ENCODE data around the gene TEX2. TPM values are rescaled to one million over a fixed set of nuclear protein-coding genes. Genes with fewer than 3 reads are reported as not detected.
"Not testable (repeated sequence)": the region's sequence is repeated elsewhere in the genome, so short reads cannot be mapped to it uniquely, and the experiment has no call there.

Gene TEX2
- polyA plus RNA-seq, 1 of the 3 experiments (the other 2 are of a cell fraction) = 24.0 TPM

DNA sequence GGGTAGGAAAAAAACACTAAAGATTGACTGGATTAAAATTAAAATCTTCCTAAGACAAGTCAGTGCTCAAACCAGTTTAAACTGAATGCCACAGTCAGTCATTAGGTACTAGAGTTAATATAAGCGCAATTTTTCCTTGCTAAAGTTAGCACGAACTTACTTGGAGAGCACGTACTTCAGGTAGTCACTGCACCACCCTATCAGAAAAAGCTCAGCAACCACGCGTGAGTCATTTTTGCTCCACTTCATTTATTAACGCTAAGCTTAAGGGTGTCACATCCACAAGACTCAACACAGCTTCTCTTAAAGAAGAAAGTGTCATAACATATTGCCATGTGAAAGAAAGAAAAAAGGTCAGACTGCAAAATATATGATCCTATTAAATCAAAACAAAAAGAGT lies 53.1 kb downstream of the TEX2 start:
- ChIA-PET POLR2A (no interaction called here), CTCF (interaction anchor here (0.9 to 2.2 kb wide), 2 partner anchors 15 to 27 kb away, joined by 3 to 10 read pairs; no protein-coding TSS in a partner anchor)
- no peaks in the 10 kb centered on the region for H3K9me2 ChIP-seq
- 92% methylated on average over 6 of the region's 6 CpGs for WGBS (ENCODE audit: low lambda C conversion rate)
- TF ChIP-seq ELF1 (IDR thresholded peaks at IDR 0.05) = no peak
- TF ChIP-seq, protein P1, sequence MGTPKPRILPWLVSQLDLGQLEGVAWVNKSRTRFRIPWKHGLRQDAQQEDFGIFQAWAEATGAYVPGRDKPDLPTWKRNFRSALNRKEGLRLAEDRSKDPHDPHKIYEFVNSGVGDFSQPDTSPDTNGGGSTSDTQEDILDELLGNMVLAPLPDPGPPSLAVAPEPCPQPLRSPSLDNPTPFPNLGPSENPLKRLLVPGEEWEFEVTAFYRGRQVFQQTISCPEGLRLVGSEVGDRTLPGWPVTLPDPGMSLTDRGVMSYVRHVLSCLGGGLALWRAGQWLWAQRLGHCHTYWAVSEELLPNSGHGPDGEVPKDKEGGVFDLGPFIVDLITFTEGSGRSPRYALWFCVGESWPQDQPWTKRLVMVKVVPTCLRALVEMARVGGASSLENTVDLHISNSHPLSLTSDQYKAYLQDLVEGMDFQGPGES (IDR thresholded peaks at IDR 0.05; ENCODE audit: low read depth, low read length) = no peak
- no peaks in the 10 kb centered on the region for H3K27me3 ChIP-seq (ENCODE audit: insufficient read depth)
- no peak overlapping the region for H3K4me2 ChIP-seq
- H3K4me3 ChIP-seq (ENCODE audit: low read depth in 2 of 2, low read length in 1 of 2) = no peak overlapping the region
- no peak overlapping the region for H2AFZ ChIP-seq (ENCODE audit: low read depth)
- no peak for DNase-seq
- H3K27ac ChIP-seq (ENCODE audit: low read depth in 2 of 2, low read length in 1 of 2) = no peak overlapping the region
- peaks cover 15 to 28% of the 10 kb centered on the region in 2 experiments for H3K36me3 ChIP-seq (replicated peaks in 1 of 2; ENCODE audit: control insufficient read depth in 1 of 2, insufficient read depth in 2 of 2, low read length in 1 of 2)
- H3K4me1 ChIP-seq (ENCODE audit: control insufficient read depth in 1 of 2, insufficient read depth in 2 of 2, low read depth in 1 of 2, low read length in 1 of 2) = peaks cover 25 to 39% of the 10 kb centered on the region in 2 experiments
- no peaks in the 10 kb centered on the region for H4K20me1 ChIP-seq (ENCODE audit: insufficient read depth)
- peaks cover 89% of the 10 kb centered on the region for H3K79me2 ChIP-seq (ENCODE audit: insufficient read depth)
- H3K9ac ChIP-seq = no peak overlapping the region
- H3K9me3 ChIP-seq = no peaks in the 10 kb centered on the region
- H3F3A ChIP-seq (replicated peaks; ENCODE audit: insufficient read depth) = peaks cover 21% of the 10 kb centered on the region

DNA sequence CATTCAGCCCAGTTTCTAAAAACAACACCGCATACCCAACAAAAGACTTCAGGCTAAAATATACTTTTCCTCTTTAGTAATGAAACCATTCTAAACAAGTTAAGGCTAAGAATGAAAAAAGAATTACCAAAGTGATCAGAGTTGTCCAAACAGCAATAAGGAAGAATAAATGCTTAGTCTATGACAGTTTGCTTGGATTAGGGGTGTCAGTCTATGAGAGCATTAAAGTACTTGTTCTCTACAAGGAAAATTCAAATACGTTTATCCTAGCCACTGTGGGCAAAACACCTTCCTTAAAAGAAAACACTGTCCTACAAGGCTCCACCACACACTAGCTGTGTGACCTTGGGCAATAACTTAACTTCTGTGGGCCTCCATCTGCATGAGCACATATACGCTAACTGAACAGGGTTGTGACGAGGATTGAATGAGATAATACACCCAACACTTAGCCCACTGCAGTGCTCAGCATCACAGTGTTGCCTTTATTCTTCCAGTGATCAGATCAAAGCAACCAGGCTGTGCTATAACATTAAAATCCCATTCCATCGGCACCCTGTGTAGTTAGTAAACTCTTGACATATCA lies 53.6 kb downstream of the TEX2 start:
- H4K20me1 ChIP-seq (ENCODE audit: insufficient read depth) = no peaks in the 10 kb centered on the region
- H3K36me3 ChIP-seq (replicated peaks in 1 of 2; ENCODE audit: control insufficient read depth in 1 of 2, insufficient read depth in 2 of 2, low read length in 1 of 2) = peaks cover 15 to 28% of the 10 kb centered on the region in 2 experiments
- H3K4me3 ChIP-seq (ENCODE audit: low read depth in 2 of 2, low read length in 1 of 2) = no peak overlapping the region
- no peak for DNase-seq
- H3K4me2 ChIP-seq = no peak overlapping the region
- peaks cover 89% of the 10 kb centered on the region for H3K79me2 ChIP-seq (ENCODE audit: insufficient read depth)
- no peak overlapping the region for H3K9ac ChIP-seq
- no peak overlapping the region for H2AFZ ChIP-seq (ENCODE audit: low read depth)
- ChIA-PET CTCF (interaction anchor here (1.2 to 2.2 kb wide), 5 partner anchors 11 to 180 kb away, joined by 3 to 10 read pairs (median 3); no protein-coding TSS in a partner anchor), POLR2A (interaction anchor here (1.1 to 1.3 kb wide), 2 partner anchors 31 to 64 kb away, joined by 3 read pairs; no protein-coding TSS in a partner anchor)
- no peaks in the 10 kb centered on the region for H3K9me3 ChIP-seq
- TF ChIP-seq, protein P2, sequence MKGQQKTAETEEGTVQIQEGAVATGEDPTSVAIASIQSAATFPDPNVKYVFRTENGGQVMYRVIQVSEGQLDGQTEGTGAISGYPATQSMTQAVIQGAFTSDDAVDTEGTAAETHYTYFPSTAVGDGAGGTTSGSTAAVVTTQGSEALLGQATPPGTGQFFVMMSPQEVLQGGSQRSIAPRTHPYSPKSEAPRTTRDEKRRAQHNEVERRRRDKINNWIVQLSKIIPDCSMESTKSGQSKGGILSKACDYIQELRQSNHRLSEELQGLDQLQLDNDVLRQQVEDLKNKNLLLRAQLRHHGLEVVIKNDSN (IDR thresholded peaks at IDR 0.05; ENCODE audit: borderline replicate concordance, low read depth) = no peak
- TF ChIP-seq EP300 (IDR thresholded peaks at IDR 0.05; ENCODE audit: borderline replicate concordance in 1 of 2, low read depth in 1 of 2, low read length in 1 of 2) (no peak), RXRA (IDR thresholded peaks at IDR 0.05; ENCODE audit: borderline replicate concordance, low read depth) (no peak), GATA2 (CRISPR knock-in tag; IDR thresholded peaks at IDR 0.05) (no peak), RCOR1 (IDR thresholded peaks at IDR 0.05; ENCODE audit: low read length) (no peak), MXI1 (IDR thresholded peaks at IDR 0.05; ENCODE audit: low read depth, low read length) (no peak), TEAD4 (IDR thresholded peaks at IDR 0.05; ENCODE audit: borderline replicate concordance, insufficient read depth) (no peak), SIN3A (IDR thresholded peaks at IDR 0.05; ENCODE audit: borderline replicate concordance, low read depth, low read length) (no peak), NRF1 (IDR thresholded peaks at IDR 0.05; ENCODE audit: low read depth, low read length) (no peak), EZH2phosphoT487 (IDR thresholded peaks at IDR 0.05; ENCODE audit: borderline replicate concordance, low read depth) (no peak)
- TF ChIP-seq, protein P3, sequence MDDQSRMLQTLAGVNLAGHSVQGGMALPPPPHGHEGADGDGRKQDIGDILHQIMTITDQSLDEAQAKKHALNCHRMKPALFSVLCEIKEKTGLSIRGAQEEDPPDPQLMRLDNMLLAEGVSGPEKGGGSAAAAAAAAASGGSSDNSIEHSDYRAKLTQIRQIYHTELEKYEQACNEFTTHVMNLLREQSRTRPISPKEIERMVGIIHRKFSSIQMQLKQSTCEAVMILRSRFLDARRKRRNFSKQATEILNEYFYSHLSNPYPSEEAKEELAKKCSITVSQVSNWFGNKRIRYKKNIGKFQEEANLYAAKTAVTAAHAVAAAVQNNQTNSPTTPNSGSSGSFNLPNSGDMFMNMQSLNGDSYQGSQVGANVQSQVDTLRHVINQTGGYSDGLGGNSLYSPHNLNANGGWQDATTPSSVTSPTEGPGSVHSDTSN (IDR thresholded peaks at IDR 0.05) = no peak
- TF ChIP-seq, protein P4, sequence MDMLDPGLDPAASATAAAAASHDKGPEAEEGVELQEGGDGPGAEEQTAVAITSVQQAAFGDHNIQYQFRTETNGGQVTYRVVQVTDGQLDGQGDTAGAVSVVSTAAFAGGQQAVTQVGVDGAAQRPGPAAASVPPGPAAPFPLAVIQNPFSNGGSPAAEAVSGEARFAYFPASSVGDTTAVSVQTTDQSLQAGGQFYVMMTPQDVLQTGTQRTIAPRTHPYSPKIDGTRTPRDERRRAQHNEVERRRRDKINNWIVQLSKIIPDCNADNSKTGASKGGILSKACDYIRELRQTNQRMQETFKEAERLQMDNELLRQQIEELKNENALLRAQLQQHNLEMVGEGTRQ (IDR thresholded peaks at IDR 0.05; ENCODE audit: borderline replicate concordance, low read depth, low read length) = no peak
- TF ChIP-seq, protein P5, sequence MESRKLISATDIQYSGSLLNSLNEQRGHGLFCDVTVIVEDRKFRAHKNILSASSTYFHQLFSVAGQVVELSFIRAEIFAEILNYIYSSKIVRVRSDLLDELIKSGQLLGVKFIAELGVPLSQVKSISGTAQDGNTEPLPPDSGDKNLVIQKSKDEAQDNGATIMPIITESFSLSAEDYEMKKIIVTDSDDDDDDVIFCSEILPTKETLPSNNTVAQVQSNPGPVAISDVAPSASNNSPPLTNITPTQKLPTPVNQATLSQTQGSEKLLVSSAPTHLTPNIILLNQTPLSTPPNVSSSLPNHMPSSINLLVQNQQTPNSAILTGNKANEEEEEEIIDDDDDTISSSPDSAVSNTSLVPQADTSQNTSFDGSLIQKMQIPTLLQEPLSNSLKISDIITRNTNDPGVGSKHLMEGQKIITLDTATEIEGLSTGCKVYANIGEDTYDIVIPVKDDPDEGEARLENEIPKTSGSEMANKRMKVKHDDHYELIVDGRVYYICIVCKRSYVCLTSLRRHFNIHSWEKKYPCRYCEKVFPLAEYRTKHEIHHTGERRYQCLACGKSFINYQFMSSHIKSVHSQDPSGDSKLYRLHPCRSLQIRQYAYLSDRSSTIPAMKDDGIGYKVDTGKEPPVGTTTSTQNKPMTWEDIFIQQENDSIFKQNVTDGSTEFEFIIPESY (IDR thresholded peaks at IDR 0.05; ENCODE audit: borderline replicate concordance, low read depth) = no peak
- 94% methylated on average over 5 of the region's 5 CpGs for WGBS (ENCODE audit: low lambda C conversion rate)
- H3K4me1 ChIP-seq (ENCODE audit: control insufficient read depth in 1 of 2, insufficient read depth in 2 of 2, low read depth in 1 of 2, low read length in 1 of 2) = peaks cover 19 to 39% of the 10 kb centered on the region in 2 experiments
- no peak overlapping the region for H3K27ac ChIP-seq (ENCODE audit: low read depth in 2 of 2, low read length in 1 of 2)
- H3K9me2 ChIP-seq = no peaks in the 10 kb centered on the region
- peaks cover 26% of the 10 kb centered on the region for H3F3A ChIP-seq (replicated peaks; ENCODE audit: insufficient read depth)
- H3K27me3 ChIP-seq (ENCODE audit: insufficient read depth) = no peaks in the 10 kb centered on the region

DNA sequence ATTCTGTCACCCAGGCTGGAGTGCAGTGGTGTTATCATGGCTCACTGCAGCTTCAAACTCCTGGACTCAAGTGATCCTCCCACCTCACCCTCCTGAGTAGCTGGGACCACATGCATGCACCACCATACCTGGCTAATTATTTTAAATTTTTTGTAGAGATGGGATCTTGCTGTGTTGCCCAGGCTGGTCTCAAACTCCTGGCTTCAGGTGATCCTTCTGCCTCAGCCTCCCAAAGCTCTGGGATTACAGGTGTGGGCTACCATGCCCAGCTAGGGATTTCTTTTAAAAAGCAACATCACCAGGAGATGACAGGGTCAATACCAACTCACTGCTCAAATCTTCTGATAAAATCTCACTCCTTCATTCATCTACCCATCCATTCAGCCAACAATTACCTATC lies 54.4 kb downstream of the TEX2 start:
- H3K9ac ChIP-seq; H3K4me3 ChIP-seq (ENCODE audit: low read depth in 2 of 2, low read length in 1 of 2); H3K4me2 ChIP-seq; H4K20me1 ChIP-seq (ENCODE audit: insufficient read depth); H3K9me3 ChIP-seq; DNase-seq; H3K27ac ChIP-seq (ENCODE audit: low read depth in 2 of 2, low read length in 1 of 2); H2AFZ ChIP-seq (ENCODE audit: low read depth); H3K9me2 ChIP-seq; H3K27me3 ChIP-seq (ENCODE audit: insufficient read depth): not testable (repeated sequence)
- peaks cover 12 to 25% of the 10 kb centered on the region in 2 experiments for H3K36me3 ChIP-seq (replicated peaks in 1 of 2; ENCODE audit: control insufficient read depth in 1 of 2, insufficient read depth in 2 of 2, low read length in 1 of 2)
- POLR2A ChIA-PET = interaction anchor here (1.1 to 1.3 kb wide), 2 partner anchors 30 to 63 kb away, joined by 3 read pairs; no protein-coding TSS in a partner anchor
- H3F3A ChIP-seq (replicated peaks; ENCODE audit: insufficient read depth) = peaks cover 33% of the 10 kb centered on the region
- H3K79me2 ChIP-seq (ENCODE audit: insufficient read depth) = peaks cover 89% of the 10 kb centered on the region
- H3K4me1 ChIP-seq (ENCODE audit: control insufficient read depth in 1 of 2, insufficient read depth in 2 of 2, low read depth in 1 of 2, low read length in 1 of 2) = peaks cover 15 to 41% of the 10 kb centered on the region in 2 experiments
- CTCF ChIA-PET = interaction anchor here (0.7 to 1.6 kb wide), 6 partner anchors 10 to 180 kb away, joined by 3 to 5 read pairs (median 3); no protein-coding TSS in a partner anchor
